ENCODE data around the gene S100A2.

Gene S100A2

GRCh38 chr1:153565529-153566374 is at the start of gene S100A2:
S100A2 (minus strand) TSS chr1:153565844; CDS start chr1:153563877, 1,967 bp downstream.
- peak; percentile 53 for DNase-seq

GRCh38 chr1:153615406-153615805 is 49.8 kb upstream of the S100A2 start:
- no peak for DNase-seq

- DNase-seq = no peak
These were observed 49.3 kb upstream of the S100A2 start for GRCh38 chr1:153614906-153615305.

GRCh38 chr1:153614189-153614900 is 48.7 kb upstream of the S100A2 start:
- no peak for DNase-seq

- no peak for DNase-seq
These were observed 47.8 kb upstream of the S100A2 start for GRCh38 chr1:153613406-153613805.

GRCh38 chr1:153612755-153613331 is 47.2 kb upstream of the S100A2 start, which contains the start of gene S100A16:
S100A16 (minus strand) TSS chr1:153613137; CDS start chr1:153608151, 4,986 bp downstream.
- DNase-seq = peak; percentile 76

- DNase-seq = no peak
These were observed 46.6 kb upstream of the S100A2 start for GRCh38 chr1:153612111-153612754.

GRCh38 chr1:153611356-153611755 is 45.7 kb upstream of the S100A2 start:
- DNase-seq = no peak

GRCh38 chr1:153610811-153611301 is 45.2 kb upstream of the S100A2 start:
- no peak for DNase-seq

- DNase-seq = no peak
These were observed 44.7 kb upstream of the S100A2 start for GRCh38 chr1:153610334-153610733.

GRCh38 chr1:153609585-153609907 is 43.9 kb upstream of the S100A2 start:
- no peak for DNase-seq

GRCh38 chr1:153608742-153609584 is 43.3 kb upstream of the S100A2 start:
- DNase-seq = peak; percentile 44

- no peak for DNase-seq
These were observed 42.5 kb upstream of the S100A2 start for GRCh38 chr1:153608089-153608682.

GRCh38 chr1:153607381-153607780 is 41.7 kb upstream of the S100A2 start:
- DNase-seq = no peak

GRCh38 chr1:153606194-153606593 is 40.5 kb upstream of the S100A2 start:
- DNase-seq = no peak

- DNase-seq = no peak
These were observed 37.1 kb upstream of the S100A2 start for GRCh38 chr1:153602749-153603148.

- no peak for DNase-seq
These were observed 34.2 kb upstream of the S100A2 start for GRCh38 chr1:153599847-153600246.

GRCh38 chr1:153598309-153599172 is 32.9 kb upstream of the S100A2 start:
- peak; percentile 59 for DNase-seq

- DNase-seq = no peak
These were observed 31.6 kb upstream of the S100A2 start for GRCh38 chr1:153597206-153597605.

- no peak for DNase-seq
These were observed 27.1 kb upstream of the S100A2 start for GRCh38 chr1:153592748-153593147.

- DNase-seq = no peak
These were observed 22.8 kb upstream of the S100A2 start for GRCh38 chr1:153588482-153588881.

Measured in right hindlimb (tissue), 1 donor.